OCI-LY3 (cell line): ENCODE measurements around the gene GNG10.

ENCODE experiments used
- CTCF ChIP-seq: fragments of 200-600, 300-600 bp; sonication (generic); IDR thresholded peaks from 2 replicates; pipeline ENCODE4 v1.5.1; 2014; ENCODE audit warnings: antibody characterized with exemption, low read length, low read depth
- EZH2phosphoT487 ChIP-seq: fragments of 200-600 bp; shearing (Covaris generic); IDR thresholded peaks from 2 replicates; pipeline ENCODE4 v1.6.1; 2018; ENCODE audit warnings: antibody characterized with exemption, mixed run types, low read depth

GRCh38 chr9:111700776-111701175 is 39.4 kb downstream of the GNG10 start:
- TF ChIP-seq CTCF (no peak), EZH2phosphoT487 (no peak)
